GM12878 (cell line): ENCODE results near the gene FBXL7. TPM values are rescaled to one million over a fixed set of nuclear protein-coding genes. Genes with fewer than 3 reads are reported as not detected.

Experiments
- ATAC-seq: fragments of 200-7000 bp; cut with Tn5 transposase; 3 replicates; pipeline ENCODE4 v1.9.1; 2020; ENCODE audit warnings: mild to moderate bottlenecking, moderate library complexity
- BruUV-seq: library from RNA; stranded (reverse); fragments of 400-500 nt; replicated peaks from 2 replicates; lab custom pipeline; 2021; lab: Mats Ljungman, UMichigan
- CTCF ChIA-PET: fragments of 300-600 bp; sonication (Branson Sonifier 250); formaldehyde crosslinking; extraction: SDS; loops from one replicate; lab custom pipeline; 2021; ENCODE audit warnings: inconsistent platforms; lab: Yijun Ruan, JAX
- POLR2A ChIA-PET: fragments of 350-600 bp; formaldehyde crosslinking; extraction: SDS; loops from one replicate; lab custom pipeline; 2021; ENCODE audit warnings: inconsistent platforms; lab: Charles Lee
- RAD21 ChIA-PET: fragments of 300-600 bp; sonication (Branson Sonifier 250); formaldehyde crosslinking; loops from one replicate; lab custom pipeline; 2023; ENCODE audit warnings: antibody characterized with exemption; ENCODE audit not compliant: unreplicated experiment; lab: Charles Lee
- SMC1A ChIA-PET: fragments of 300-600 bp; sonication (Branson Sonifier 250); formaldehyde crosslinking; loops from one replicate; lab custom pipeline; 2023; ENCODE audit not compliant: unreplicated experiment, uncharacterized antibody; lab: Charles Lee
- DNase-seq: peaks from one replicate; pipeline ENCODE4 v3.0.0-alpha.2; 2011; ENCODE audit warnings: low read depth, low spot score
- FAIRE-seq: peaks from 3 replicates; lab custom pipeline; 2011; peaks lifted over from hg19 to GRCh38; lab: Jason Lieb, UNC
- H2AFZ ChIP-seq: 2 replicates; pipeline ENCODE4 v1.6.0; 2011; ENCODE audit warnings: low read depth, low read length, control low read depth; ENCODE audit not compliant: control insufficient read depth
- H3K27ac ChIP-seq: 2 replicates; pipeline ENCODE4 v1.5.1; 2011; ENCODE audit warnings: control low read depth; ENCODE audit not compliant: control insufficient read depth, insufficient read depth
- H3K27me3 ChIP-seq, 2 experiments: replicated peaks in 1 of 2; 2 replicates each; pipeline versions ENCODE4 v1.6.0 to v1.6.1; 2011; ENCODE audit warnings: low read length in 1 of 2; ENCODE audit not compliant: control insufficient read depth in 2 of 2, insufficient read depth in 2 of 2
- H3K36me3 ChIP-seq, 2 experiments: 2 replicates each; pipeline ENCODE4 v1.5.1; 2011; ENCODE audit warnings: low read length in 1 of 2; ENCODE audit not compliant: control insufficient read depth in 2 of 2, insufficient read depth in 2 of 2
- H3K4me1 ChIP-seq: 2 replicates; pipeline ENCODE4 v1.6.1; 2011; ENCODE audit warnings: mild to moderate bottlenecking, low read length, moderate library complexity, mixed read lengths; ENCODE audit not compliant: control insufficient read depth, insufficient read depth
- H3K4me2 ChIP-seq: 2 replicates; pipeline ENCODE4 v1.6.0; 2011; ENCODE audit warnings: control low read depth; ENCODE audit not compliant: control insufficient read depth, insufficient read depth
- H3K4me3 ChIP-seq: fragments of 200-600 bp; sonication (generic); 2 replicates; pipeline ENCODE4 v1.5.1; 2016
- H3K79me2 ChIP-seq: 2 replicates; pipeline ENCODE4 v1.6.0; 2011; ENCODE audit warnings: low read length; ENCODE audit not compliant: control insufficient read depth, insufficient read depth
- H3K9ac ChIP-seq: 2 replicates; pipeline ENCODE4 v1.8.0; 2011; ENCODE audit warnings: low read length, control low read depth, mixed read lengths; ENCODE audit not compliant: control insufficient read depth, insufficient read depth
- H3K9me3 ChIP-seq: replicated peaks from 3 replicates; pipeline ENCODE4 v1.5.1; 2011; ENCODE audit warnings: mild to moderate bottlenecking, low read length; ENCODE audit not compliant: control insufficient read depth, insufficient read depth
- H4K20me1 ChIP-seq: 2 replicates; pipeline ENCODE4 v1.6.0; 2011; ENCODE audit not compliant: control insufficient read depth, insufficient read depth
- ATF3 ChIP-seq: IDR thresholded peaks from 2 replicates; pipeline ENCODE4 v1.6.1; 2011; ENCODE audit warnings: low read depth, mild to moderate bottlenecking, low read length, moderate library complexity, borderline replicate concordance; ENCODE audit errors: extremely low read depth
- ATF7 ChIP-seq: fragments of 450-650 bp; IDR thresholded peaks from 2 replicates; pipeline ENCODE4 v1.6.1; 2016; ENCODE audit warnings: low read depth, mild to moderate bottlenecking
- EGR1 ChIP-seq, 2 experiments: IDR thresholded peaks; 1 replicate in 1 of 2; 2 replicates in 1 of 2; pipeline ENCODE4 v1.6.1; 2011 to 2012; ENCODE audit warnings: low read depth in 2 of 2, low read length in 2 of 2, borderline replicate concordance in 1 of 2, mild to moderate bottlenecking in 1 of 2, moderate library complexity in 1 of 2
- ESRRA ChIP-seq: IDR thresholded peaks from 2 replicates; pipeline ENCODE4 v1.6.1; 2012; ENCODE audit warnings: mild to moderate bottlenecking, low read length, improper control_type of control experiment
- NFIC ChIP-seq: IDR thresholded peaks from 2 replicates; pipeline ENCODE4 v1.6.1; 2012; ENCODE audit warnings: low read depth, mild to moderate bottlenecking, inconsistent platforms, low read length, moderate library complexity
- NKRF ChIP-seq: fragments of 450-650 bp; conservative IDR thresholded peaks from 2 replicates; pipeline ENCODE4 v1.6.1; 2017; ENCODE audit warnings: mild to moderate bottlenecking, moderate library complexity
- NR2F1 ChIP-seq: fragments of 450-650 bp; conservative IDR thresholded peaks from 2 replicates; pipeline ENCODE4 v1.6.1; 2017; ENCODE audit warnings: mild to moderate bottlenecking
- POLR2AphosphoS5 ChIP-seq: IDR thresholded peaks from 2 replicates; pipeline ENCODE4 v1.6.1; 2011; ENCODE audit warnings: mild to moderate bottlenecking, low read length, inconsistent platforms
- RCOR1 ChIP-seq: conservative IDR thresholded peaks from 2 replicates; pipeline ENCODE4 v1.6.1; 2012; ENCODE audit warnings: low read depth, low read length, improper control_type of control experiment
- SMARCA5 ChIP-seq: fragments of 450-650 bp; IDR thresholded peaks from 2 replicates; pipeline ENCODE4 v1.6.1; 2017; ENCODE audit warnings: mild to moderate bottlenecking
- TARDBP ChIP-seq: IDR thresholded peaks from 2 replicates; pipeline ENCODE4 v1.6.1; 2016; ENCODE audit warnings: borderline replicate concordance
- ZBTB40 ChIP-seq: fragments of 450-650 bp; IDR thresholded peaks from 2 replicates; pipeline ENCODE4 v1.6.1; 2016; ENCODE audit warnings: mild to moderate bottlenecking, moderate library complexity, borderline replicate concordance
- ZNF687 ChIP-seq: fragments of 450-650 bp; IDR thresholded peaks from 2 replicates; pipeline ENCODE4 v1.6.1; 2017; ENCODE audit warnings: mild to moderate bottlenecking, moderate library complexity
- WGBS: methylation state at CpG from one replicate; pipeline ENCODE4 v1.1.6; 2016; ENCODE audit warnings: low lambda C conversion rate; ENCODE audit not compliant: insufficient replicate concordance, insufficient coverage; ENCODE audit errors: missing lambda C conversion rate; 5-methylcytosine and 5-hydroxymethylcytosine counted together
- in situ Hi-C: fragments of 300-500 bp; cut with MboI; formaldehyde crosslinking; loops from 9 replicates; pipeline ENCODE4 v1.14.3; 2018; ENCODE audit warnings: mixed read lengths
- intact Hi-C: fragments of 100-400 bp; cut with micrococcal nuclease; formaldehyde crosslinking; loops from one replicate; pipeline ENCODE4 v1.14.2; 2022; ENCODE audit not compliant: unreplicated experiment
- polyA plus RNA-seq, 11 experiments: library from polyadenylated mRNA; depleted of rRNA in 4 of 11; unstranded in 6 of 11; stranded (reverse) in 5 of 11; fragments of >200 nt; fragmentation: Nextera tagmentation in 4 of 11; fragmentation: Illumina TruSeq in 1 of 11; extraction: Ambion mirVana in 4 of 11; extraction: Trizol in 1 of 11; gene quantifications; 1 replicate in 1 of 11; 2 replicates in 10 of 11; pipeline versions ENCODE4 v1.2.1 to v1.2.3, GENCODE V29; 2011 to 2016; ENCODE audit warnings: inconsistent platforms in 2 of 11, missing spikeins in 2 of 11, low read depth in 1 of 11
- total RNA-seq, 4 experiments: library from RNA; depleted of rRNA in 3 of 4; stranded (reverse); fragments of >200 nt in 3 of 4; fragmentation: Illumina TruSeq in 1 of 4; extraction: Trizol in 1 of 4; gene quantifications; 2 replicates each; pipeline versions ENCODE4 v1.2.1 to v1.2.3, GENCODE V29; 2013 to 2021

FBXL7 gene
- total and polyA plus RNA-seq, 10 of the 15 experiments (the other 5 are each of a cell fraction or from before 2014, with no cell fraction given), result 0.03 to 0.44 (median 0.16) TPM

GRCh38 chr5:15763754-15764153, 263.8 kb downstream of the FBXL7 start (continued):
- no peak for TF ChIP-seq ZNF687

GRCh38 chr5:15768936-15769335, 269.0 kb downstream of the FBXL7 start:
- in situ Hi-C loops, result no loop called here
- CTCF ChIA-PET, result no interaction called here
- TF ChIP-seq NKRF (no peak), POLR2AphosphoS5 (no peak), ATF7 (no peak), ESRRA (no peak), SMARCA5 (no peak), EGR1 (IDR thresholded peaks at IDR 0.05; ENCODE audit: borderline replicate concordance in 1 of 2, low read depth in 2 of 2, low read length in 2 of 2) (no peak), ATF3 (no peak), ZBTB40 (no peak), NR2F1 (no peak), RCOR1 (no peak), NFIC (no peak), TARDBP (no peak)
- FAIRE-seq (no peak), ATAC-seq (no peak), DNase-seq (no peak)
- no peaks in the 10 kb centered on the region for H3K36me3 ChIP-seq
- RAD21 ChIA-PET, result no interaction called here
- H3K27ac ChIP-seq, result no peak overlapping the region
- no peaks in the 10 kb centered on the region for H3K27me3 ChIP-seq
- no TSS peak for BruUV-seq
- intact Hi-C loops, result no loop called here
- no peaks in the 10 kb centered on the region for H4K20me1 ChIP-seq
- no peak overlapping the region for H2AFZ ChIP-seq
- POLR2A ChIA-PET, result no interaction called here
- H3K79me2 ChIP-seq, result no peaks in the 10 kb centered on the region
- 41% methylated on average over 3 of the region's 3 CpGs for WGBS
- no peaks in the 10 kb centered on the region for H3K4me1 ChIP-seq
- H3K4me3 ChIP-seq, result no peak overlapping the region
- H3K4me2 ChIP-seq, result no peak overlapping the region
- H3K9ac ChIP-seq, result no peak overlapping the region
- SMC1A ChIA-PET, result no interaction called here
- no peaks in the 10 kb centered on the region for H3K9me3 ChIP-seq
